HG03103 (cell line): Measurements from ENCODE around the gene PLAC8.
"Not testable (repeated sequence)": the region's sequence is repeated elsewhere in the genome, so short reads cannot be mapped to it uniquely, and the experiment has no call there.

Source experiments
- ATAC-seq: cut with Tn5 transposase; IDR thresholded peaks from one replicate; pipeline ENCODE4 v1.9.1; 2021; ENCODE audit warnings: low read depth; ENCODE audit not compliant: unreplicated experiment

PLAC8 gene

GRCh38 chr4:83114576-83114975 lies at the start of gene PLAC8:
PLAC8 (minus strand) TSS chr4:83114729; CDS start chr4:83107921, 6,808 bp downstream.
- ATAC-seq, result peak; percentile 40

- no peak for ATAC-seq
These were observed 38.9 kb upstream of the PLAC8 start for GRCh38 chr4:83153417-83153816.

- ATAC-seq, result no peak
These were observed 38.2 kb upstream of the PLAC8 start for GRCh38 chr4:83152746-83153145.

- no peak for ATAC-seq
These were observed 37.1 kb upstream of the PLAC8 start for GRCh38 chr4:83151651-83152050.

GRCh38 chr4:83150653-83151330 lies 36.3 kb upstream of the PLAC8 start:
- no peak for ATAC-seq

- no peak for ATAC-seq
These were observed 35.5 kb upstream of the PLAC8 start for GRCh38 chr4:83149865-83150652.

GRCh38 chr4:83146841-83147240 lies 32.3 kb upstream of the PLAC8 start:
- no peak for ATAC-seq

- not testable (repeated sequence) for ATAC-seq
These were observed 31.2 kb upstream of the PLAC8 start for GRCh38 chr4:83145776-83146175.

- no peak for ATAC-seq
These were observed 25.1 kb upstream of the PLAC8 start for GRCh38 chr4:83139514-83140156.

GRCh38 chr4:83138946-83139345 lies 24.4 kb upstream of the PLAC8 start:
- ATAC-seq, result no peak

GRCh38 chr4:83132065-83132464 lies 17.5 kb upstream of the PLAC8 start:
- no peak for ATAC-seq

GRCh38 chr4:83129264-83129663 lies 14.7 kb upstream of the PLAC8 start:
- ATAC-seq, result no peak

- ATAC-seq, result no peak
These were observed 13.9 kb upstream of the PLAC8 start for GRCh38 chr4:83128240-83128929.

- ATAC-seq, result no peak
These were observed 11.2 kb upstream of the PLAC8 start for GRCh38 chr4:83125738-83126141.

GRCh38 chr4:83124111-83124780 lies 9.7 kb upstream of the PLAC8 start:
- ATAC-seq, result no peak

GRCh38 chr4:83121246-83121645 lies 6.7 kb upstream of the PLAC8 start:
- no peak for ATAC-seq

- no peak for ATAC-seq
These were observed 4.3 kb upstream of the PLAC8 start for GRCh38 chr4:83118869-83119268.

- no peak for ATAC-seq
These were observed 1.2 kb upstream of the PLAC8 start for GRCh38 chr4:83115656-83116285.

GRCh38 chr4:83115000-83115399 lies 471 bp upstream of the PLAC8 start:
- ATAC-seq, result no peak

GRCh38 chr4:83113429-83113786 lies 1.1 kb downstream of the PLAC8 start:
- no peak for ATAC-seq
